Activated T-cell treated with anti-CD3 and anti-CD28 coated beads, Interleukin-2, amount 50 U/mL, for 72 hours (primary cell): ENCODE data around the gene OTUB2. TPM values are rescaled to one million over a fixed set of nuclear protein-coding genes. Genes with fewer than 3 reads are reported as not detected.

Experiments used
- ATAC-seq, 2 donors: fragments of 150-1000 bp; cut with Tn5 transposase; replicated peaks in 1 of 2; 2 replicates each; pipeline ENCODE4 v1.10.0; 2021; ENCODE audit warnings: moderate library complexity in 2 of 2, mild to moderate bottlenecking in 1 of 2
- DNase-seq, 2 donors: peaks; one replicate each; pipeline ENCODE4 v3.0.0; 2021 to 2022; ENCODE audit warnings: mixed read lengths in 1 of 2
- H3K27ac Mint-ChIP-seq: one replicate; pipeline ENCODE4 v1.8.0; 2022; ENCODE audit warnings: mild to moderate bottlenecking, moderate library complexity, mixed read lengths
- H3K27me3 Mint-ChIP-seq: one replicate; pipeline ENCODE4 v1.8.0; 2022; ENCODE audit warnings: low read depth, mixed read lengths
- H3K36me3 Mint-ChIP-seq, 2 donors: one replicate each; pipeline ENCODE4 v1.8.0; 2022; ENCODE audit warnings: mixed read lengths in 2 of 2, mild to moderate bottlenecking in 1 of 2; ENCODE audit not compliant: insufficient read depth in 2 of 2
- H3K4me1 Mint-ChIP-seq: one replicate; pipeline ENCODE4 v1.8.0; 2022; ENCODE audit warnings: low read depth, mixed read lengths
- H3K4me3 Mint-ChIP-seq, 2 donors: one replicate each; pipeline ENCODE4 v1.8.0; 2022; ENCODE audit warnings: mild to moderate bottlenecking in 2 of 2, mixed read lengths in 2 of 2, moderate library complexity in 2 of 2
- H3K9me3 Mint-ChIP-seq, 2 donors: one replicate each; pipeline ENCODE4 v1.8.0; 2022; ENCODE audit warnings: mixed read lengths in 2 of 2
- total RNA-seq, 2 donors: library from RNA; stranded (reverse); gene quantifications; one replicate each; pipeline ENCODE4 v1.2.3, GENCODE V29; 2022

OTUB2 gene
- total RNA-seq, 2 donors from 2014 or later, result 1.9 to 2.1 TPM

- ATAC-seq (no peak), DNase-seq (no peak)
- Mint-ChIP-seq H3K4me3 (no peak overlapping the region), H3K27ac (no peak overlapping the region), H3K27me3 (no peaks in the 10 kb centered on the region), H3K36me3 (no peaks in the 10 kb centered on the region), H3K4me1 (peaks cover 28% of the 10 kb centered on the region), H3K9me3 (no peaks in the 10 kb centered on the region)
Observed at GRCh38 chr14:94029671-94030203, 3.6 kb downstream of the OTUB2 start.

GRCh38 chr14:94030571-94030970 is 4.4 kb downstream of the OTUB2 start:
- no peak overlapping the region for H3K27ac Mint-ChIP-seq
- no peak for ATAC-seq
- H3K27me3 Mint-ChIP-seq, result no peaks in the 10 kb centered on the region
- peaks cover 28% of the 10 kb centered on the region for H3K4me1 Mint-ChIP-seq
- no peak for DNase-seq
- H3K36me3 Mint-ChIP-seq, result no peaks in the 10 kb centered on the region
- H3K9me3 Mint-ChIP-seq, result no peaks in the 10 kb centered on the region
- no peak overlapping the region for H3K4me3 Mint-ChIP-seq

GRCh38 chr14:94031161-94031882 is 5.2 kb downstream of the OTUB2 start:
- Mint-ChIP-seq H3K4me3 (no peak overlapping the region), H3K4me1 (peaks cover 22% of the 10 kb centered on the region), H3K9me3 (no peaks in the 10 kb centered on the region), H3K27me3 (no peaks in the 10 kb centered on the region), H3K36me3 (no peaks in the 10 kb centered on the region), H3K27ac (no peak overlapping the region)
- ATAC-seq (no peak), DNase-seq (no peak)

- no peak overlapping the region for H3K27ac Mint-ChIP-seq
- H3K4me1 Mint-ChIP-seq, result peaks cover 27% of the 10 kb centered on the region
- no peaks in the 10 kb centered on the region for H3K9me3 Mint-ChIP-seq
- no peaks in the 10 kb centered on the region for H3K27me3 Mint-ChIP-seq
- DNase-seq (no peak), ATAC-seq (no peak)
- H3K4me3 Mint-ChIP-seq, result no peak overlapping the region
- H3K36me3 Mint-ChIP-seq, result no peaks in the 10 kb centered on the region
Observed at GRCh38 chr14:94031883-94032279, 5.7 kb downstream of the OTUB2 start.

- Mint-ChIP-seq H3K9me3 (no peaks in the 10 kb centered on the region), H3K27ac (no peak overlapping the region), H3K4me3 (no peak overlapping the region), H3K27me3 (no peaks in the 10 kb centered on the region), H3K4me1 (peaks cover 5% of the 10 kb centered on the region), H3K36me3 (no peaks in the 10 kb centered on the region)
- ATAC-seq (no peak), DNase-seq (no peak)
Observed at GRCh38 chr14:94034886-94035285, 8.7 kb downstream of the OTUB2 start.

GRCh38 chr14:94036313-94037167 is 10.4 kb downstream of the OTUB2 start:
- no peaks in the 10 kb centered on the region for H3K36me3 Mint-ChIP-seq
- DNase-seq, result peak; percentile 77 to 82
- H3K4me1 Mint-ChIP-seq, result peaks cover 5% of the 10 kb centered on the region
- no peak overlapping the region for H3K27ac Mint-ChIP-seq
- no peak overlapping the region for H3K4me3 Mint-ChIP-seq
- peak; percentile 87 to 91 for ATAC-seq
- H3K9me3 Mint-ChIP-seq, result no peaks in the 10 kb centered on the region
- H3K27me3 Mint-ChIP-seq, result no peaks in the 10 kb centered on the region

GRCh38 chr14:94037954-94038353 is 11.8 kb downstream of the OTUB2 start:
- DNase-seq, result no peak
- peaks cover 5% of the 10 kb centered on the region for H3K4me1 Mint-ChIP-seq
- no peak overlapping the region for H3K4me3 Mint-ChIP-seq
- H3K36me3 Mint-ChIP-seq, result no peaks in the 10 kb centered on the region
- no peaks in the 10 kb centered on the region for H3K9me3 Mint-ChIP-seq
- ATAC-seq, result no peak
- no peak overlapping the region for H3K27ac Mint-ChIP-seq
- H3K27me3 Mint-ChIP-seq, result no peaks in the 10 kb centered on the region

- Mint-ChIP-seq H3K27me3 (no peaks in the 10 kb centered on the region), H3K4me3 (no peak overlapping the region), H3K9me3 (no peaks in the 10 kb centered on the region), H3K4me1 (peaks cover 5% of the 10 kb centered on the region), H3K27ac (no peak overlapping the region), H3K36me3 (no peaks in the 10 kb centered on the region)
- ATAC-seq, result no peak
- no peak for DNase-seq
Observed at GRCh38 chr14:94038510-94038909, 12.4 kb downstream of the OTUB2 start.

GRCh38 chr14:94038921-94039629 is 12.9 kb downstream of the OTUB2 start:
- DNase-seq, result no peak
- peaks cover 5% of the 10 kb centered on the region for H3K4me1 Mint-ChIP-seq
- no peak for ATAC-seq
- H3K4me3 Mint-ChIP-seq, result no peak overlapping the region
- H3K36me3 Mint-ChIP-seq, result no peaks in the 10 kb centered on the region
- no peaks in the 10 kb centered on the region for H3K27me3 Mint-ChIP-seq
- no peak overlapping the region for H3K27ac Mint-ChIP-seq
- no peaks in the 10 kb centered on the region for H3K9me3 Mint-ChIP-seq

GRCh38 chr14:94040247-94040646 is 14.1 kb downstream of the OTUB2 start:
- Mint-ChIP-seq H3K9me3 (no peaks in the 10 kb centered on the region), H3K27me3 (no peaks in the 10 kb centered on the region), H3K36me3 (peaks cover 0 to 2% of the 10 kb centered on the region in 2 donors), H3K27ac (no peak overlapping the region), H3K4me1 (peaks cover 5% of the 10 kb centered on the region), H3K4me3 (no peak overlapping the region)
- no peak for DNase-seq
- no peak for ATAC-seq

GRCh38 chr14:94040796-94041195 is 14.7 kb downstream of the OTUB2 start:
- DNase-seq (no peak), ATAC-seq (no peak)
- H3K27ac Mint-ChIP-seq, result no peak overlapping the region
- H3K9me3 Mint-ChIP-seq, result no peaks in the 10 kb centered on the region
- no peak overlapping the region for H3K4me3 Mint-ChIP-seq
- H3K4me1 Mint-ChIP-seq, result peaks cover 5% of the 10 kb centered on the region
- peaks cover 0 to 3% of the 10 kb centered on the region in 2 donors for H3K36me3 Mint-ChIP-seq
- no peaks in the 10 kb centered on the region for H3K27me3 Mint-ChIP-seq

- Mint-ChIP-seq H3K27ac (no peak overlapping the region), H3K4me3 (no peak overlapping the region), H3K27me3 (no peaks in the 10 kb centered on the region), H3K4me1 (peaks cover 2% of the 10 kb centered on the region), H3K36me3 (peaks cover 0 to 3% of the 10 kb centered on the region in 2 donors), H3K9me3 (no peaks in the 10 kb centered on the region)
- ATAC-seq (peak; percentile 3 to 6), DNase-seq (no peak)
Observed at GRCh38 chr14:94041551-94042346, 15.6 kb downstream of the OTUB2 start.
